Stomach (tissue), 9 donors: ENCODE results near the gene UTS2B. TPM values are rescaled to one million over a fixed set of nuclear protein-coding genes. Genes with fewer than 3 reads are reported as not detected.
"Not testable (repeated sequence)": the region's sequence is repeated elsewhere in the genome, so short reads cannot be mapped to it uniquely, and the experiment has no call there.

ENCODE experiments used
- DNase-seq, 2 donors: peaks; one replicate each; pipeline versions ENCODE4 v3.0.0 to v3.0.0-alpha.2; 2013 to 2019
- H3K27ac ChIP-seq, 5 donors: fragments of 200-600 bp in 4 of 5; sonication (generic) in 4 of 5; one replicate each; pipeline ENCODE4 v1.5.1; 2013 to 2019; ENCODE audit warnings: mild to moderate bottlenecking in 1 of 5, moderate library complexity in 1 of 5
- H3K27me3 ChIP-seq, 3 donors: fragments of 200-600 bp; sonication (generic); one replicate each; pipeline ENCODE4 v1.5.1; 2017 to 2019; ENCODE audit warnings: mixed run types in 1 of 3
- H3K36me3 ChIP-seq, 4 donors: fragments of 200-600 bp; sonication (generic); 1 replicate in 3 of 4; 2 replicates in 1 of 4; pipeline ENCODE4 v1.5.1; 2016 to 2019
- H3K4me1 ChIP-seq, 4 donors: fragments of 200-600 bp; sonication (generic); one replicate each; pipeline ENCODE4 v1.5.1; 2016 to 2019
- H3K4me3 ChIP-seq, 4 donors: fragments of 200-600 bp; sonication (generic) in 3 of 4; one replicate each; pipeline ENCODE4 v1.5.1; 2016 to 2019; ENCODE audit warnings: mild to moderate bottlenecking in 1 of 4
- H3K9me3 ChIP-seq, 4 donors: fragments of 200-600 bp; sonication (generic); one replicate each; pipeline ENCODE4 v1.5.1; 2016 to 2019
- EP300 ChIP-seq: sonication (generic); formaldehyde crosslinking; IDR thresholded peaks from one replicate; pipeline ENCODE4 v1.6.1; 2017; ENCODE audit warnings: antibody characterized with exemption
- POLR2A ChIP-seq, 4 donors: fragments of 450-650 bp; IDR thresholded peaks; one replicate each; pipeline ENCODE4 v1.6.1; 2016; ENCODE audit warnings: antibody characterized with exemption in 4 of 4, control low read depth in 2 of 4, mild to moderate bottlenecking in 1 of 4, moderate library complexity in 1 of 4
- POLR2AphosphoS5 ChIP-seq, 3 donors: sonication (generic); formaldehyde crosslinking; IDR thresholded peaks; one replicate each; pipeline ENCODE4 v1.6.1; 2016; ENCODE audit warnings: antibody characterized with exemption in 3 of 3
- WGBS, 5 donors: extraction: QIAGEN DNeasy Blood & Tissue Kit in 3 of 5; methylation state at CpG; one replicate each; pipeline versions ENCODE4 v1.1.5 to v1.1.7; 2013 to 2018; 5-methylcytosine and 5-hydroxymethylcytosine counted together
- intact Hi-C: fragments of 100-400 bp; cut with DNase I; formaldehyde crosslinking; loops from one replicate; pipeline ENCODE4 v1.15.1; 2023; ENCODE audit warnings: low total_unique reads
- polyA plus RNA-seq, 3 donors: library from polyadenylated mRNA; stranded (reverse); fragments of 200-250 nt; gene quantifications; one replicate each; pipeline ENCODE4 v1.2.3, GENCODE V29; 2013
- total RNA-seq, 5 donors: library from RNA; depleted of rRNA; stranded (reverse); fragments of >200 nt; gene quantifications; one replicate each; pipeline versions ENCODE4 v1.1.0 to v1.2.3, GENCODE V29; 2014 to 2016
- TF ChIP-seq, protein P1 (sequence below), 7 experiments: fragments of 450-650 bp in 4 of 7; fragments of 200-600 bp in 3 of 7; sonication (generic) in 3 of 7; IDR thresholded peaks; one replicate each; pipeline ENCODE4 v1.5.1; 2016 to 2019; ENCODE audit warnings: antibody characterized with exemption in 7 of 7, control low read depth in 2 of 7, mild to moderate bottlenecking in 1 of 7
- donor health status: healthy with polysubstance abuse.
- donor health status: Bipolar disorder and iron deficiency.
- donor health status: healthy.

Gene UTS2B
- total and polyA plus RNA-seq, 8 donors, result 0.20 to 0.46 TPM; not detected in 6

DNA sequence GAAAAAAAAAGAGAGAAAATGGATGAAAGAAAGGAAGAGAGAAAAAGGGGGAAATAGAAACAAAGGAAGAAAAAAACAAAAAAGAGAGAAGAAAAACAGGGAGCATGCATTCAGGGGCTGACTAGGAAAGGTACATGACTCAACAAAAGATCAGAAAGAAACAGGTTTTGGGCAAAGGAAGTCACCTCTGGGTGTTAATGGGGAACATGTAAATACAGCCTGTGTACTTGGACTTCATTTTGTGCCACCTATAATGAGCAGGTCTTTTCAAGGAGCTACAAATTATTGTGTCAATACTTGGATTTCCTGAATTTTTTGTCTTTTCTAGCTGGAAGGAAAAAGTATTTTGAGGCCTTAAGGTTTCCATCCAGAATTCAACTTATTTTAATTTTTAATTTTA is 54.6 kb downstream of the UTS2B start:
- intact Hi-C loops, result no loop called here
- DNase-seq, result no peak
- Histone ChIP-seq H3K9me3 (no peaks in the 10 kb centered on the region), H3K27ac (no peak overlapping the region), H3K27me3 (no peaks in the 10 kb centered on the region), H3K4me1 (no peaks in the 10 kb centered on the region), H3K4me3 (no peak overlapping the region), H3K36me3 (no peaks in the 10 kb centered on the region)
- no peak for TF ChIP-seq POLR2A (IDR thresholded peaks at IDR 0.05)
- no peak for TF ChIP-seq EP300
- TF ChIP-seq, protein P1, sequence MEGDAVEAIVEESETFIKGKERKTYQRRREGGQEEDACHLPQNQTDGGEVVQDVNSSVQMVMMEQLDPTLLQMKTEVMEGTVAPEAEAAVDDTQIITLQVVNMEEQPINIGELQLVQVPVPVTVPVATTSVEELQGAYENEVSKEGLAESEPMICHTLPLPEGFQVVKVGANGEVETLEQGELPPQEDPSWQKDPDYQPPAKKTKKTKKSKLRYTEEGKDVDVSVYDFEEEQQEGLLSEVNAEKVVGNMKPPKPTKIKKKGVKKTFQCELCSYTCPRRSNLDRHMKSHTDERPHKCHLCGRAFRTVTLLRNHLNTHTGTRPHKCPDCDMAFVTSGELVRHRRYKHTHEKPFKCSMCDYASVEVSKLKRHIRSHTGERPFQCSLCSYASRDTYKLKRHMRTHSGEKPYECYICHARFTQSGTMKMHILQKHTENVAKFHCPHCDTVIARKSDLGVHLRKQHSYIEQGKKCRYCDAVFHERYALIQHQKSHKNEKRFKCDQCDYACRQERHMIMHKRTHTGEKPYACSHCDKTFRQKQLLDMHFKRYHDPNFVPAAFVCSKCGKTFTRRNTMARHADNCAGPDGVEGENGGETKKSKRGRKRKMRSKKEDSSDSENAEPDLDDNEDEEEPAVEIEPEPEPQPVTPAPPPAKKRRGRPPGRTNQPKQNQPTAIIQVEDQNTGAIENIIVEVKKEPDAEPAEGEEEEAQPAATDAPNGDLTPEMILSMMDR (IDR thresholded peaks at IDR 0.05), result no peak
- TF ChIP-seq POLR2AphosphoS5 (IDR thresholded peaks at IDR 0.05), result no peak

DNA sequence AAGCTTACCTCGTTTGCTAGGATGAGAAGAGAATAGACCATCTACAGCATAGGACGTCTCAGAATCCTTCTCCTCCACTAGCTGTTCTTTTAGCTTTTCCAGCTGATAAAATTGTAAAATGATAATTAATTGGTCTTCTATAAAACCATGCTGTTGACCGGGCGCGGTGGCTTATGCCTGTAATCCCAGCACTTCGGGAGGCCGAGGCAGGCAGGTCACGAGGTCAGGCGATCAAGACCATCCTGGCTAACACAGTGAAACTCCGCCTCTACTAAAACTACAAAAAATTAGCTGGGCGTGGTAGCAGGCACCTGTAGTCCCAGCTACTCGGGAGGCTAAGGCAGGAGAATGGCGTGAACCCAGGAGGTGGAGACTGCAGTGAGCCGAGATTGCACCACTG is 55.1 kb downstream of the UTS2B start:
- 90 to 94% (median 92%) methylated on average over 14 of the region's 14 CpGs for WGBS, 5 donors
- intact Hi-C loops, H3K27me3 ChIP-seq, H3K36me3 ChIP-seq, H3K9me3 ChIP-seq, H3K27ac ChIP-seq, DNase-seq, H3K4me3 ChIP-seq, H3K4me1 ChIP-seq: not testable (repeated sequence)

DNA sequence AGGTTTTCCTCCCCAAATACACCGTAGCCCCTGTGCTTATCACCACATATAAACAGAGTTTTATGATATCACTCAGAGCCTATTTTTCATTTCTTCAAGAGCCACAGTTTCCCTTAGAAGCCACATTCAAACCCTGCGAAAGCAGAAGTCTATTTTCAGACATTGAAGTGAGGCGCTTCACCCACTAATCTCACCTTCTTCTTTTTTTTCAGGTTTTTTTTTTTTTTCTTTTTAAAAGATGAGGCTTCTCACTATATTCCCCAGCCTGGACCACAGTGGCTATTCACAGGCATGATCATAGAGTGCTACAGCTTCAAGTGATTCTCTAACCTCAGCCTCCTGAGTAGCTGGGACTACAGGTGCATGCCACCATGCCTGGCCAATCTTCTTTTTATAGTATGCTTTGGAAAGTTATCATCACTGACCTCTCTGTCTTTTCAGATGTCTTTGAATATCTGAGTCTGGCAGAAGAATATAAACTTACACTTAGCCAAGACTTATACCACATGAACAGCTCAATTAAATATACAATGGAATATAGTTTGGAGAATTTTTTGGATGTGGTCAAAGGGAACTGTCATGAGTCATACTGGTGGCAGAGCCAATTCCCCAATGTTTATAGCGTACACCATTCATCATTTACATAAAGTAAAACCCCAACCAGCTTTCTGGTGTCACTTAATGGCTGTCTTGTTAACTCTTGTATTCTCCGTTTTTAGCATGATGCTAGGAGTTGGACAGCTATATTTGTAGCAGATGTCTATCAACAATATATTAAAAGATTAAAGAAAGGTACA is 60.8 kb downstream of the UTS2B start:
- 48 to 68% (median 59%) methylated on average over 5 of the region's 5 CpGs for WGBS, 5 donors
- Histone ChIP-seq H3K4me3 (no peak overlapping the region), H3K27me3 (no peaks in the 10 kb centered on the region), H3K9me3 (no peaks in the 10 kb centered on the region), H3K4me1 (no peaks in the 10 kb centered on the region), H3K27ac (no peak overlapping the region), H3K36me3 (no peaks in the 10 kb centered on the region)
- peak in 1 of 2 donors; percentile 19 for DNase-seq
- no peak for TF ChIP-seq POLR2AphosphoS5 (IDR thresholded peaks at IDR 0.05)
- intact Hi-C loops, result no loop called here

DNA sequence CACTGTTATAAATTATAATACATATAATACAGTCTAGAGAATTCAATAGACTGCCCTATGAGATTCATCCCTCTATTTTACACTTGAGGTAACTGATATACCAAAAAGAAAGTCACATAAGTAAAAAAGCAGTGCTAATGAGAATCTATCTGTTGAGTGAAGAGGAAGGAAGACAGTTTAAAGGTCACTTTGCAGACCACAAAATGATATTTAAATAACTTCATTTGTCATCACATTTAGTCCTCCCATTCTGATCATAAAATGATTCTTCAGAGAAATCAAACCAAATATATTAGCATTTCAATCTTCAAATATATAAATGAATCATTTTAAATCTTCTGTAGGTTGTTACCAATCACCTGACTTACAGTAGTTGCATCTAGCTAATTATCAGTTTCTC is 61.6 kb downstream of the UTS2B start:
- no peaks in the 10 kb centered on the region for H3K36me3 ChIP-seq
- intact Hi-C loops, result no loop called here
- no peaks in the 10 kb centered on the region for H3K27me3 ChIP-seq
- no peaks in the 10 kb centered on the region for H3K9me3 ChIP-seq
- no peak overlapping the region for H3K27ac ChIP-seq
- no peak overlapping the region for H3K4me3 ChIP-seq
- no peak for DNase-seq
- H3K4me1 ChIP-seq, result no peaks in the 10 kb centered on the region
- no peak for TF ChIP-seq EP300
- TF ChIP-seq, protein P1 (IDR thresholded peaks at IDR 0.05), result no peak
- no peak for TF ChIP-seq POLR2AphosphoS5 (IDR thresholded peaks at IDR 0.05)
- no peak for TF ChIP-seq POLR2A (IDR thresholded peaks at IDR 0.05)

DNA sequence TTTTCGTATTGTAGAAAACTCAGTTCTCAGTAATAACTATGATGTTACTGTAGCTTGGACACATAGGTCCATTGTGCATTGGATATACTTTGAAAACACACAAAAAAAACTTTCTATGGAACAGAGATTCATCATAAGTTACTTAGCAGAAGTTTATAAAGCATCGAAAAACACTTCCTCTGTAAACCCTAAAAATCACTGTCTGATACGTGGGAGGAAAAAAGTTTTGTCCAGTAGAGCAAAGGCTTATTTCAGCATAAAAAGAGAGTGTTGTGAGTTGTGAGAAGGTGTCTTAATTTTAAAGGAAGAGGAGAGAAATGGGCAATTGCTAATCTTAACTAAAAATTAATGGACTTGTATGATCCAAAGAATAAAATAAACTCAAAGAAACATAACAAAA is 66.5 kb downstream of the UTS2B start:
- no peak overlapping the region for H3K4me3 ChIP-seq
- no peaks in the 10 kb centered on the region for H3K27me3 ChIP-seq
- no peak overlapping the region for H3K27ac ChIP-seq
- H3K9me3 ChIP-seq, result no peaks in the 10 kb centered on the region
- WGBS, 5 donors, result 64 to 75% (median 75%) methylated on average over 3 of the region's 3 CpGs
- H3K4me1 ChIP-seq, result peaks cover 0 to 2% (median 0%) of the 10 kb centered on the region in 4 donors
- DNase-seq, result no peak
- H3K36me3 ChIP-seq, result no peaks in the 10 kb centered on the region
- TF ChIP-seq POLR2A (IDR thresholded peaks at IDR 0.05) (no peak), POLR2AphosphoS5 (IDR thresholded peaks at IDR 0.05) (no peak), EP300 (no peak)
- TF ChIP-seq, protein P1 (IDR thresholded peaks at IDR 0.05), result no peak
- intact Hi-C loops, result no loop called here
